A549 treated with Mapracorat at 1 μM for 4 hours (cell line): ENCODE measurements around the gene PLPP4. TPM values are rescaled to one million over a fixed set of nuclear protein-coding genes. Genes with fewer than 3 reads are reported as not detected.

Experiments used
- total RNA-seq: library from RNA; stranded (reverse); fragments of 200-300 nt; extraction: Qiagen RNA extraction; gene quantifications from 5 replicates; pipeline ENCODE4 v1.2.3, GENCODE V29; 2022

The PLPP4 gene
- 0.16 to 0.25 TPM (median 0.19 TPM) in 3 of 5 replicates, not detected in the others for total RNA-seq

DNA sequence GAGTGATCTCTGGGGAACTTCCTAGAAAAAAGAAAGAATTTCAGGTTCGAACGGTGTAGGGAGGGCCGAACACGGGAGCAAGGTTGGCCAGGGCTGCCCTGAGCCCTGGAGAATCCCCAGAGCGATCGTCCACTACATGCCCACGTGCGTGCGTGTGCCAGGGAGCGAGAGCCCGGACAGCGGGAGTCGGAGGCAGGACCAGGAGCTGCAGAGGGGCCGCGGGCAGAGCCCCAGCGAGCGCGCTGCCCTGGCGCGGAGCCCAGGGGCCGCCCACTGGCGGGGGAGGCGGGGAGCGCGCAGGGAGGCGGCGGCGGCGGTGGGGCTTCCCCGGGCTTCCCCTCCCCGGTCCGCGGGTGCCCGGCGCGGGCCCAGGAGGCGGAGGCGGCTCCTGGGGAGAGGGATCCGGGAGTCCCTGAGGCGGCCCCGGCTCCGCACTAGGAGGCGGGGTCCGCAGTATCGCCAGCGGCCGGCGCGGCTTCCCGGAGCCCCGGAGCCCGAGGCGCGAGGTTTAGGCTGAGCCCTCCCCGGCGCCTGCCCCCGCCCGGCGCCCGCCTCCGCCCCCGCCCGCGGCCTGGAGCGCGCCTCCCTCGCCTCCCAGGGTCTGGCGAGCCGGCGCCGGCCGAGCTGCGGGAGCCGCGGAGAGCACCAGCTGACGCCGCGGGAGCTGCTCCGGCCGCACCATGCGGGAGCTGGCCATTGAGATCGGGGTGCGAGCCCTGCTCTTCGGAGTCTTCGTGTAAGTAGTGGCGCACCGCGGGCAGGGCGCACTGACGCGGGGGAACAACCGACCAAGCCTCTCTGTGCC, at the start of gene PLPP4:
PLPP4 (plus strand) TSS at position 602 of the 805 bp plus-strand sequence; CDS start at position 681, 79 bp downstream.

